Sigmoid colon (tissue), 3 donors: ENCODE results near the gene GRIN2A.

ENCODE experiments used
- CTCF ChIP-seq, 4 experiments: fragments of 450-650 bp in 3 of 4; fragments of 200-600 bp in 1 of 4; IDR thresholded peaks; one replicate each; pipeline ENCODE4 v1.5.1; 2016 to 2019; ENCODE audit warnings: antibody characterized with exemption in 4 of 4, mild to moderate bottlenecking in 3 of 4, moderate library complexity in 2 of 4
- POLR2A ChIP-seq, 2 donors: fragments of 450-650 bp; IDR thresholded peaks; one replicate each; pipeline ENCODE4 v1.6.1; 2016; ENCODE audit warnings: antibody characterized with exemption in 2 of 2, mild to moderate bottlenecking in 2 of 2, moderate library complexity in 2 of 2

- TF ChIP-seq CTCF (IDR thresholded peaks at IDR 0.05), result no peak
- TF ChIP-seq POLR2A (IDR thresholded peaks at IDR 0.05), result no peak
These were observed 363.5 kb downstream of the GRIN2A start for GRCh38 chr16:9818702-9819101.
